K562 (cell line): Measurements from ENCODE around the gene SAP25. TPM values are rescaled to one million over a fixed set of nuclear protein-coding genes. Genes with fewer than 3 reads are reported as not detected.

Experiments
- ARID3B ChIP-seq: fragments of 250-450 bp; sonication (Bioruptor Pico); IDR thresholded peaks from 2 replicates; pipeline ENCODE4 v1.4.0; 2020; ENCODE audit warnings: borderline replicate concordance
- CBX5 ChIP-seq: IDR thresholded peaks from 2 replicates; pipeline ENCODE4 v1.6.1; 2014; ENCODE audit warnings: low read depth, borderline replicate concordance
- CBX8 ChIP-seq: fragments of 200-600 bp; sonication (generic); IDR thresholded peaks from 2 replicates; pipeline ENCODE4 v1.6.1; 2012; ENCODE audit warnings: borderline replicate concordance, mixed run types, low read depth, mild to moderate bottlenecking, moderate library complexity, mixed read lengths, low read length, control low read depth, inconsistent platforms; ENCODE audit not compliant: poor library complexity, severe bottlenecking; ENCODE audit errors: extremely low read depth
- CREM ChIP-seq: IDR thresholded peaks from 2 replicates; pipeline ENCODE4 v1.6.1; 2014; ENCODE audit warnings: antibody characterized with exemption, low read depth
- FOXA3 ChIP-seq, 2 experiments: fragments of 450-650 bp in 1 of 2; sonication (generic) in 1 of 2; formaldehyde crosslinking; IDR thresholded peaks in 1 of 2; conservative IDR thresholded peaks in 1 of 2; 2 replicates each; pipeline versions ENCODE4 v1.4.0 to v1.8.0; 2020 to 2022; ENCODE audit warnings: mild to moderate bottlenecking in 2 of 2, missing genetic modification reagents in 1 of 2
- GABPA ChIP-seq: fragments of 200-800 bp; sonication (Bioruptor generic); conservative IDR thresholded peaks from 2 replicates; pipeline ENCODE4 v1.6.1; 2016; ENCODE audit warnings: low read depth, missing genetic modification characterization, missing compliant biosample characterization
- POLR2G ChIP-seq: fragments of 200-400 bp; formaldehyde crosslinking; IDR thresholded peaks from 2 replicates; pipeline ENCODE4 v1.6.1; 2017; ENCODE audit warnings: low read depth, mild to moderate bottlenecking, antibody characterized with exemption, low read length, moderate library complexity
- RBM22 ChIP-seq: fragments of 200-400 bp; formaldehyde crosslinking; IDR thresholded peaks from 2 replicates; pipeline ENCODE4 v1.6.1; 2018; ENCODE audit warnings: low read length, low read depth; ENCODE audit not compliant: poor library complexity, severe bottlenecking
- SMARCA5 ChIP-seq: fragments of 450-650 bp; IDR thresholded peaks from 2 replicates; pipeline ENCODE4 v1.6.1; 2016
- TSC22D4 ChIP-seq: fragments of 450-650 bp; IDR thresholded peaks from 2 replicates; pipeline ENCODE4 v1.6.1; 2016; ENCODE audit warnings: missing genetic modification characterization, missing biosample characterization, control low read depth
- ZMIZ1 ChIP-seq, 2 experiments: fragments of 150-350 bp in 1 of 2; IDR thresholded peaks; 2 replicates each; pipeline ENCODE4 v1.6.1; 2012 to 2016; ENCODE audit warnings: low read depth in 2 of 2, low read length in 2 of 2, mild to moderate bottlenecking in 1 of 2, moderate library complexity in 1 of 2
- ZNF586 ChIP-seq: fragments of 450-650 bp; formaldehyde crosslinking; conservative IDR thresholded peaks from 2 replicates; pipeline ENCODE4 v1.4.0; 2020; ENCODE audit warnings: mild to moderate bottlenecking, moderate library complexity
- ZNF655 ChIP-seq: fragments of 250-450 bp; sonication (Bioruptor Pico); IDR thresholded peaks from 2 replicates; pipeline ENCODE4 v1.5.0; 2021
- polyA plus RNA-seq, 8 experiments: library from polyadenylated mRNA; depleted of rRNA in 4 of 8; stranded (reverse) in 5 of 8; unstranded in 3 of 8; fragments of >200 nt; fragmentation: Nextera tagmentation in 2 of 8; fragmentation: Illumina TruSeq in 1 of 8; extraction: Ambion mirVana in 2 of 8; extraction: Trizol in 1 of 8; gene quantifications; 2 replicates each; pipeline versions ENCODE4 v1.2.1 to v1.2.3, GENCODE V29; 2011 to 2014; ENCODE audit warnings: inconsistent platforms in 1 of 8, missing spikeins in 1 of 8
- total RNA-seq, 7 experiments: library from RNA; depleted of rRNA in 6 of 7; stranded (reverse); fragments of >200 nt in 6 of 7; fragmentation: Illumina TruSeq in 2 of 7; extraction: Trizol in 2 of 7; gene quantifications; 2 replicates each; pipeline versions ENCODE4 v1.2.1 to v1.2.3, GENCODE V29; 2011 to 2021; ENCODE audit warnings: low replicate concordance in 1 of 7
- TF ChIP-seq, protein P1 (sequence below): fragments of 250-450 bp; sonication (Bioruptor Pico); IDR thresholded peaks from 2 replicates; pipeline ENCODE4 v1.8.0; 2021; ENCODE audit warnings: moderate library complexity, mild to moderate bottlenecking, inconsistent platforms
- TF ChIP-seq, protein P2 (sequence below): sonication (generic); formaldehyde crosslinking; IDR thresholded peaks from 2 replicates; pipeline ENCODE4 v1.8.0; 2022; ENCODE audit warnings: mild to moderate bottlenecking, missing genetic modification reagents, borderline replicate concordance

SAP25 gene
- total and polyA plus RNA-seq, 9 of the 15 experiments (the other 6 are each of a cell fraction or from before 2014, with no cell fraction given) = 0.13 to 5.3 (median 0.78) TPM; not detected in 1

DNA sequence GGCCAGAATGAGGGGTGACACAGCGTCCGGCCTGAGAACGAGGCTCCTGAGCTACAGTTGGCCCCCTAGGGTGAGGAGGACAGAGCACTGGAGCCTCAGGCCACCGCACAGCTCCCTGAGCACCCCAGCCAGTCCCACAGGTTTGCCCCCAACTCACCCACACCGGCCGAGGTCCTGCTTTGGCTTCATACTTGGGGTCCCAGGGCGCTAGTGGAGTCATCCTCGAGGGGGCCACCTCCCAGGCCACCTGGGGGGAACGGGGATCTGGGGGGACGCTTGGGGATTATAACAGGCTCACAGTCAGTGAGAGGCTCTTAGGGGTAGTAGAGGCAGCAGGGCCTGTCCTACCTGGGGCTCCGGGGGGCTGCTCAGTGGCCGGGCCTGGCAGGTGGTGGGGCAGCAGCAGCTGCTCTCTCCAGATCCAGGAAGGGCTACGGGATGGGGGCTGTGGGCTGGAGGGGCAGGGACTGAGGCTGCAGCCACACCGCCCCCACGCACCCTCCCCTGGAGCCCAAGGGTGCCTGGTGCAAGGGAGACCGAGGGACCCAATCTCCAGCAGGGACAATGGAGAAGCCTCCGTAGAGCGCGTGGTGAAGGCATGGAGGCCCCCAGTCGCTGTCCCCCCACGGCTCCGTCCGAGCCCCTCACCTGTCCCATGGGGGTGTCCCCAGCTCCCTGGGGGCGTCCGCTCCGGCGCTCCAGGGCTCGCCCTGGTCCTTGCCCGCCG is 588 bp downstream of the SAP25 start (continued):
- TF ChIP-seq, protein P1, sequence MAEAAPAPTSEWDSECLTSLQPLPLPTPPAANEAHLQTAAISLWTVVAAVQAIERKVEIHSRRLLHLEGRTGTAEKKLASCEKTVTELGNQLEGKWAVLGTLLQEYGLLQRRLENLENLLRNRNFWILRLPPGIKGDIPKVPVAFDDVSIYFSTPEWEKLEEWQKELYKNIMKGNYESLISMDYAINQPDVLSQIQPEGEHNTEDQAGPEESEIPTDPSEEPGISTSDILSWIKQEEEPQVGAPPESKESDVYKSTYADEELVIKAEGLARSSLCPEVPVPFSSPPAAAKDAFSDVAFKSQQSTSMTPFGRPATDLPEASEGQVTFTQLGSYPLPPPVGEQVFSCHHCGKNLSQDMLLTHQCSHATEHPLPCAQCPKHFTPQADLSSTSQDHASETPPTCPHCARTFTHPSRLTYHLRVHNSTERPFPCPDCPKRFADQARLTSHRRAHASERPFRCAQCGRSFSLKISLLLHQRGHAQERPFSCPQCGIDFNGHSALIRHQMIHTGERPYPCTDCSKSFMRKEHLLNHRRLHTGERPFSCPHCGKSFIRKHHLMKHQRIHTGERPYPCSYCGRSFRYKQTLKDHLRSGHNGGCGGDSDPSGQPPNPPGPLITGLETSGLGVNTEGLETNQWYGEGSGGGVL = no peak
- no peak for TF ChIP-seq CREM
- TF ChIP-seq, protein P2, sequence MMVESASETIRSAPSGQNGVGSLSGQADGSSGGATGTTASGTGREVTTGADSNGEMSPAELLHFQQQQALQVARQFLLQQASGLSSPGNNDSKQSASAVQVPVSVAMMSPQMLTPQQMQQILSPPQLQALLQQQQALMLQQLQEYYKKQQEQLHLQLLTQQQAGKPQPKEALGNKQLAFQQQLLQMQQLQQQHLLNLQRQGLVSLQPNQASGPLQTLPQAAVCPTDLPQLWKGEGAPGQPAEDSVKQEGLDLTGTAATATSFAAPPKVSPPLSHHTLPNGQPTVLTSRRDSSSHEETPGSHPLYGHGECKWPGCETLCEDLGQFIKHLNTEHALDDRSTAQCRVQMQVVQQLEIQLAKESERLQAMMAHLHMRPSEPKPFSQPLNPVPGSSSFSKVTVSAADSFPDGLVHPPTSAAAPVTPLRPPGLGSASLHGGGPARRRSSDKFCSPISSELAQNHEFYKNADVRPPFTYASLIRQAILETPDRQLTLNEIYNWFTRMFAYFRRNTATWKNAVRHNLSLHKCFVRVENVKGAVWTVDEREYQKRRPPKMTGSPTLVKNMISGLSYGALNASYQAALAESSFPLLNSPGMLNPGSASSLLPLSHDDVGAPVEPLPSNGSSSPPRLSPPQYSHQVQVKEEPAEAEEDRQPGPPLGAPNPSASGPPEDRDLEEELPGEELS (CRISPR knock-in tag) = no peak
- no peak for TF ChIP-seq GABPA
- no peak for TF ChIP-seq ZNF655 (CRISPR knock-in tag)
- TF ChIP-seq FOXA3 (CRISPR knock-in tag; conservative IDR thresholded peaks at IDR 0.05 in 1 of 2, IDR thresholded peaks at IDR 0.05 in 1 of 2) = no peak
- TF ChIP-seq SMARCA5 = no peak
- peak; percentile 37 for TF ChIP-seq RBM22
- TF ChIP-seq ZNF586 (CRISPR knock-in tag) = no peak
- no peak for TF ChIP-seq CBX5
- no peak for TF ChIP-seq ZMIZ1 (IDR thresholded peaks at IDR 0.05; ENCODE audit: low read depth in 2 of 2, low read length in 2 of 2)
- peak; percentile 68 for TF ChIP-seq POLR2G
- no peak for TF ChIP-seq CBX8
- TF ChIP-seq TSC22D4 (tag) = no peak
- no peak for TF ChIP-seq ARID3B
